CD4-positive, CD25-positive, alpha-beta regulatory T cell (primary cell): ENCODE data around the gene MRPS6. TPM values are rescaled to one million over a fixed set of nuclear protein-coding genes. Genes with fewer than 3 reads are reported as not detected.

Experiments used
- ATAC-seq, 2 donors: fragments of 150-1000 bp; cut with Tn5 transposase; one replicate each; pipeline ENCODE4 v1.10.0; 2021; ENCODE audit warnings: low read depth in 2 of 2, moderate number of reproducible peaks in 2 of 2, moderate library complexity in 1 of 2
- DNase-seq, 3 donors: peaks; one replicate each; pipeline versions ENCODE4 v3.0.0 to v3.0.0-alpha.2; 2012 to 2022; ENCODE audit warnings: mixed read lengths in 1 of 3
- H3K27ac ChIP-seq: one replicate; pipeline ENCODE4 v1.7.0; 2013; ENCODE audit warnings: mild to moderate bottlenecking, low read length; ENCODE audit not compliant: insufficient read depth, poor library complexity, severe bottlenecking
- H3K27me3 ChIP-seq: one replicate; pipeline ENCODE4 v1.7.0; 2013; ENCODE audit warnings: low read length; ENCODE audit not compliant: control insufficient read depth, insufficient read depth
- H3K36me3 ChIP-seq: one replicate; pipeline ENCODE4 v1.7.0; 2013; ENCODE audit warnings: mild to moderate bottlenecking, low read length, moderate library complexity; ENCODE audit not compliant: control insufficient read depth, insufficient read depth
- H3K4me1 ChIP-seq: 2 replicates; pipeline ENCODE4 v1.7.0; 2013; ENCODE audit warnings: mild to moderate bottlenecking, low read length; ENCODE audit not compliant: insufficient read depth, control insufficient read depth, poor library complexity, severe bottlenecking
- H3K4me3 ChIP-seq: one replicate; pipeline ENCODE4 v1.7.0; 2013; ENCODE audit warnings: low read depth, mild to moderate bottlenecking, low read length, moderate library complexity
- H3K9me3 ChIP-seq, 2 experiments: 1 replicate in 1 of 2; 2 replicates in 1 of 2; pipeline ENCODE4 v1.7.0; 2013; ENCODE audit warnings: low read length in 2 of 2, mild to moderate bottlenecking in 1 of 2, moderate library complexity in 1 of 2; ENCODE audit not compliant: control insufficient read depth in 2 of 2
- H3K27ac Mint-ChIP-seq, 3 donors: one replicate each; pipeline ENCODE4 v1.8.0; 2020 to 2022; ENCODE audit warnings: mild to moderate bottlenecking in 3 of 3, mixed read lengths in 3 of 3, moderate library complexity in 2 of 3
- H3K27me3 Mint-ChIP-seq: one replicate; pipeline ENCODE4 v1.8.0; 2022; ENCODE audit warnings: mild to moderate bottlenecking, mixed read lengths
- H3K36me3 Mint-ChIP-seq: one replicate; pipeline ENCODE4 v1.8.0; 2020; ENCODE audit warnings: mixed read lengths
- H3K4me1 Mint-ChIP-seq, 4 donors: one replicate each; pipeline ENCODE4 v1.8.0; 2020 to 2022; ENCODE audit warnings: mixed read lengths in 4 of 4, mild to moderate bottlenecking in 1 of 4
- H3K4me3 Mint-ChIP-seq, 4 donors: one replicate each; pipeline ENCODE4 v1.8.0; 2020 to 2022; ENCODE audit warnings: mild to moderate bottlenecking in 4 of 4, mixed read lengths in 4 of 4, moderate library complexity in 3 of 4
- H3K9me3 Mint-ChIP-seq, 7 donors: one replicate each; pipeline ENCODE4 v1.8.0; 2020 to 2022; ENCODE audit warnings: mixed read lengths in 7 of 7, mild to moderate bottlenecking in 3 of 7, moderate library complexity in 2 of 7
- polyA plus RNA-seq, 4 donors: library from polyadenylated mRNA; unstranded; fragments of 300-500 nt; fragmentation: Illumina TruSeq; gene quantifications; one replicate each; pipeline ENCODE4 v1.2.3, GENCODE V29; 2021
- total RNA-seq: library from RNA; stranded (reverse); gene quantifications from one replicate; pipeline ENCODE4 v1.2.3, GENCODE V29; 2022

Gene MRPS6
- total and polyA plus RNA-seq, 5 donors from 2014 or later, result 34.9 to 203 (median 184) TPM

DNA sequence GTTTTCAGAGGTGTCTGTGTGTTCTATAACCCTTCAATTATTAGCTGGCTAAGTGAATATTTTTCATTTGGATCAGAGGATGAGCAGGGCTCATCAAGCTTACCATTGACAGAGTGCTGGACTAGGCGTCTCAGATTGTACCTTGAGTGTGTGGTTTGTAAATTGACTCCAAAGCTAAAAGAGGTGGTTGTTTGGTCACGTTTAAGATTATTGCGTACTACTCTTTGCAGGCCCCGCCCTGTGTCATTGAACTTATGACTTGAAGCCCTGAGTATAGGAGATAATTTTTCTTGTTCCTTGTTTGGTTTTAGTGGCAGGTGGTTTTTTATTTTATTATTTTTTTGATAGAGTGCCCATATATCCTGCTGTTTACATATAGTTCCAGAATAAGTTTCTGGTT, 17.7 kb downstream of the MRPS6 start:
- Mint-ChIP-seq H3K27ac (peak overlapping the region in 2 of 3 donors; percentile 22 to 47), H3K27me3 (no peaks in the 10 kb centered on the region), H3K36me3 (peaks cover 17% of the 10 kb centered on the region), H3K4me3 (peak overlapping the region in 2 of 4 donors; percentile 8 to 27), H3K9me3 (peaks cover 0 to under 1% (median 0%) of the 10 kb centered on the region in 7 donors), H3K4me1 (peaks cover 43 to 60% (median 48%) of the 10 kb centered on the region in 4 donors)
- Histone ChIP-seq H3K36me3 (peaks cover 19% of the 10 kb centered on the region), H3K9me3 (no peaks in the 10 kb centered on the region), H3K27me3 (no peaks in the 10 kb centered on the region), H3K4me1 (peaks cover 57% of the 10 kb centered on the region), H3K27ac (no peak overlapping the region), H3K4me3 (no peak overlapping the region)
- ATAC-seq, result no peak
- no peak for DNase-seq

DNA sequence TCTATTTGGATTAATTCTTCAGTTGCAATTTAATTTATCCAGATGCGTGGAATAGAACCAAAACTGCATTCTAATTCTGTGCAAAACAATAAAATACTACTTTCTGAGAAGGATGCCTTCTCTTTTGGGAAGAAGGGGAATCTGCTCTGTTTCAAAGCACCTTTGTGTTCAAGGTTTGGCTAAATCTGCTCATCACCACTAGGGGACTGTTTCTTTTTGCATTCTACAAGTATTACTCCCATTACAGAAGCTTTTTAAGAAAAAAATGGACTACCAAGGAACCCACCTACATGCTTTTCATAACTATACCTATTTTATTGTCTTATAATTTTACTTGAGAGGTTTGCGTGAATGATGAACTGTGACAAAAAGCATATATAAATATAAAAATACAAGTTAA, 18.2 kb downstream of the MRPS6 start:
- Mint-ChIP-seq H3K4me1 (peaks cover 43 to 65% (median 48%) of the 10 kb centered on the region in 4 donors), H3K9me3 (no peaks in the 10 kb centered on the region), H3K4me3 (peak overlapping the region in 1 of 4 donors; percentile 1), H3K27me3 (no peaks in the 10 kb centered on the region), H3K27ac (peak overlapping the region in 2 of 3 donors; percentile 47 to 56), H3K36me3 (peaks cover 21% of the 10 kb centered on the region)
- ATAC-seq (no peak), DNase-seq (no peak)
- Histone ChIP-seq H3K36me3 (peaks cover 25% of the 10 kb centered on the region), H3K27me3 (no peaks in the 10 kb centered on the region), H3K4me1 (peaks cover 52% of the 10 kb centered on the region), H3K9me3 (no peaks in the 10 kb centered on the region), H3K4me3 (no peak overlapping the region), H3K27ac (no peak overlapping the region)

DNA sequence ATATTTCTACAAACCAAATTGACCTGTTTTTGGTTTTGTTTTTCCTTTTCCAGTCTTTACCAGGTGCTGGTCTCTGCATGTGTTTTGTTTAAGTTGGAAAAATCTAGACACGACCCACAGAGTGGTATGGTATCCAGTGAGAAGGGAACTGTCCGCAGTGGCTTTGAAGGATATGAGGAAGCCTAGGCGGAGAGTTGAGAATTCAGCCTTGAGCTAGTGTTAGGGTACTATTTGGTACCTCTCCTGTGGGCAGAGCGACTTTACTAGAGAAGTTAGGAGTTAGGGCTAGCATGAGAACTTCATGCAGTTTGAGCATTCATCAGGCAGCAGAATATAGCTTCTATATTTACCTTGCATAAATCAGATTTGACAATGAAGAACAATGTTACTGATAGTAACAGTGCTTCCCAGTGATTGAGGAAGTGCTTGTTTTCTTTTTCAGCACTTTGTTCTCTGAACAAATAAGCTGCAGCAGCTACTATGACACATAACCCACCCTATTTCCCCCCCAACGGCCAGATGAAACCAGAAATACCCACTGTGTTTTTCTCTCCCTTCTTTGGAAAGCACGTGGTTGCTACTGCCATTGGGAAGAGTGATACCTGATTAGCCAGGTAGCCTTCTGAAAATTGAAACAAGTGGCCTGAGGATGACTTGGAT, 19.0 kb downstream of the MRPS6 start:
- H3K4me3 ChIP-seq, result peak overlapping the region; percentile 16
- peaks cover 29% of the 10 kb centered on the region for H3K36me3 Mint-ChIP-seq
- no peak overlapping the region for H3K27ac ChIP-seq
- H3K9me3 Mint-ChIP-seq, result no peaks in the 10 kb centered on the region
- H3K9me3 ChIP-seq, result no peaks in the 10 kb centered on the region
- H3K27me3 Mint-ChIP-seq, result no peaks in the 10 kb centered on the region
- no peaks in the 10 kb centered on the region for H3K27me3 ChIP-seq
- peak; percentile 40 to 71 for ATAC-seq
- H3K36me3 ChIP-seq, result peaks cover 28% of the 10 kb centered on the region
- H3K4me3 Mint-ChIP-seq, result peak overlapping the region in 3 of 4 donors; percentile 17 to 38 (median 36)
- H3K4me1 Mint-ChIP-seq, result peaks cover 44 to 73% (median 53%) of the 10 kb centered on the region in 4 donors
- peaks cover 44% of the 10 kb centered on the region for H3K4me1 ChIP-seq
- DNase-seq, result peak in 2 of 3 donors; percentile 12 to 40
- peak overlapping the region; percentile 12 to 74 (median 55) for H3K27ac Mint-ChIP-seq

DNA sequence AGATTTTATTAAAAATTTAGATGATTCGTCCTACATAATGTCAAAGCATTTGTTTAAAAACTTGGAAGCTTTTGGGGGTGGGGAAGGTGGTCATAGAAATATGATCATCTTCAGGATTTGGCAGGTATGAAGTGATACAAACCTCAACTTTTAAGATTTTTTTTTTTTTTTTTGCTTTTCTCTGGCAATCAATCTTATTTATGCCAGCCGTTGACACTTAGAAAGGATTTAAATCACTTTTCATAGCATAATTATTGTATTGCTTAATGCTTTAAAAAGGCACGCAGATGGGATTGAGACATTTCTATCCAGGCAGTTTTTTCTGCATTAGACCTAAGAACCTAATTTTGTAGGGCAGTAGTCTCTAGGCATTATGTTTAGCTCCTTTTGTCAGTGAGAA, 19.7 kb downstream of the MRPS6 start:
- Histone ChIP-seq H3K9me3 (no peaks in the 10 kb centered on the region), H3K36me3 (peaks cover 26% of the 10 kb centered on the region), H3K27me3 (no peaks in the 10 kb centered on the region), H3K27ac (no peak overlapping the region), H3K4me1 (peaks cover 38% of the 10 kb centered on the region), H3K4me3 (peak overlapping the region; percentile 16)
- H3K9me3 Mint-ChIP-seq, result no peaks in the 10 kb centered on the region
- DNase-seq (no peak), ATAC-seq (no peak)
- no peaks in the 10 kb centered on the region for H3K27me3 Mint-ChIP-seq
- H3K4me1 Mint-ChIP-seq, result peaks cover 47 to 80% (median 58%) of the 10 kb centered on the region in 4 donors
- peaks cover 34% of the 10 kb centered on the region for H3K36me3 Mint-ChIP-seq
- H3K27ac Mint-ChIP-seq, result peak overlapping the region in 2 of 3 donors; percentile 55 to 74
- peak overlapping the region in 1 of 4 donors; percentile 15 for H3K4me3 Mint-ChIP-seq

DNA sequence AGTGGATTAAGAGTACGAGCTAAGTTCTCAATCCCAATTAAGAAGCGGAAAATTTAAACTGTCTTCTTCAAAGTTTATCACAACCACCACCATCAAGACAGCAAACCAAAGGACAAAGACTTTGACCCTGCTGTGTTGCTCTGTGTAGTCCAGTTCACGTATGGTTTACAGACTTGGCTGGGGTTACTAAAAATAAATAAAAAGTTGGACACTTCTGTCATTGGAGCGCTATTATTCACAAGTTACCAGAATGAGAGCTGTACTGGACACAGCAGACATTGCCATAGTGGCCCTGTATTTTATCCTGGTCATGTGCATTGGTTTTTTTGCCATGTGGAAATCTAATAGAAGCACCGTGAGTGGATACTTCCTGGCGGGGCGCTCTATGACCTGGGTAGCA, 21.6 kb downstream of the MRPS6 start:
- DNase-seq, result no peak
- H3K4me1 Mint-ChIP-seq, result peaks cover 58 to 90% (median 65%) of the 10 kb centered on the region in 4 donors
- H3K4me3 Mint-ChIP-seq, result no peak overlapping the region
- H3K27me3 Mint-ChIP-seq, result no peaks in the 10 kb centered on the region
- ATAC-seq, result no peak
- no peak overlapping the region for H3K27ac Mint-ChIP-seq
- H3K36me3 ChIP-seq, result peaks cover 26% of the 10 kb centered on the region
- H3K36me3 Mint-ChIP-seq, result peaks cover 38% of the 10 kb centered on the region
- no peaks in the 10 kb centered on the region for H3K9me3 Mint-ChIP-seq
- no peaks in the 10 kb centered on the region for H3K9me3 ChIP-seq
- H3K4me1 ChIP-seq, result peaks cover 23% of the 10 kb centered on the region
- H3K27ac ChIP-seq, result no peak overlapping the region
- H3K27me3 ChIP-seq, result no peaks in the 10 kb centered on the region
- H3K4me3 ChIP-seq, result no peak overlapping the region

DNA sequence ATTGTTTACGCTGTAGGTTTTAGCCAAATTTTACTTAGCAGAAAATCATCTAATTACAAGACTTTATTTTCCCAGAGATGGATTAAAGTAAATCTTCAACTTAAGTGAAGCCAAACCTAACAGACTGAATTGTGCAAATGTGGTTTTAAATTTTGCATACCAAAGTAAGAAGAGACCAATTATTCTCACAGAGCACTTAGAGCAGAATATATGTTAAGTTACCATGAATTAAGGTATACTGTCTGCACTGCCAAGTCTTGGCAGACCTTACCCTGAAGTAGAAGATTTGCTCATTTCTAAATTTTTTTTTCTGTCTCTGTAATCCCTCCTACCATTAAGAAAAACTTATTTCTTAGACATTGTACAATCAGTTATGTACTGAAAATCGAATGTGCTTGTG, 24.1 kb downstream of the MRPS6 start:
- DNase-seq, result no peak
- H3K36me3 ChIP-seq, result peaks cover 27% of the 10 kb centered on the region
- no peaks in the 10 kb centered on the region for H3K27me3 ChIP-seq
- no peaks in the 10 kb centered on the region for H3K9me3 ChIP-seq
- ATAC-seq, result no peak
- Mint-ChIP-seq H3K27ac (no peak overlapping the region), H3K36me3 (peaks cover 41% of the 10 kb centered on the region), H3K9me3 (no peaks in the 10 kb centered on the region), H3K27me3 (no peaks in the 10 kb centered on the region), H3K4me3 (no peak overlapping the region), H3K4me1 (peaks cover 50 to 92% (median 57%) of the 10 kb centered on the region in 4 donors)
- H3K4me3 ChIP-seq, result no peak overlapping the region
- no peak overlapping the region for H3K27ac ChIP-seq
- H3K4me1 ChIP-seq, result peaks cover 5% of the 10 kb centered on the region

DNA sequence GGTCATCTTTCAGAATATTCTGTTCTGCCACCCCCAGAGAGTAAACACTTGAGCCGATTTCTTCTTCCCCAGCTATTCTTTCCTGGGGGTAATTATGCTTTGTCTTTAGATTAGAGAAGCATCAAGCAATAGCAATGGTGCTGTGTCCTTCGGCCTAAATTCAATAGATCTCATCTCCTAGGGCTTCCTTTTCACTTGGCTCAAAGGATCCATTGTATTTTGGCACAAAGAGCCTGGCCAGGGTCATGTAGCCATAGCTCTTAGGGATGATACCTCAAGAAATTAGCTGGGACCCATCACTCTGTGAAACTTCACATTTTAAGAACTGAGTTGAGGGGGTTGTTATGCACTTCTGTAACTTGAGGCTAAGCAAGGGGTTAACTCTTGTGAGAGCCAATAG, 27.0 kb downstream of the MRPS6 start:
- peak overlapping the region in 1 of 4 donors; percentile 23 for H3K4me3 Mint-ChIP-seq
- peaks cover 48 to 92% (median 63%) of the 10 kb centered on the region in 4 donors for H3K4me1 Mint-ChIP-seq
- H3K27me3 Mint-ChIP-seq, result no peaks in the 10 kb centered on the region
- Histone ChIP-seq H3K27ac (no peak overlapping the region), H3K9me3 (no peaks in the 10 kb centered on the region), H3K4me3 (no peak overlapping the region), H3K4me1 (no peaks in the 10 kb centered on the region), H3K27me3 (no peaks in the 10 kb centered on the region), H3K36me3 (peaks cover 26% of the 10 kb centered on the region)
- no peak for DNase-seq
- ATAC-seq, result no peak
- H3K27ac Mint-ChIP-seq, result no peak overlapping the region
- no peaks in the 10 kb centered on the region for H3K9me3 Mint-ChIP-seq
- peaks cover 39% of the 10 kb centered on the region for H3K36me3 Mint-ChIP-seq

DNA sequence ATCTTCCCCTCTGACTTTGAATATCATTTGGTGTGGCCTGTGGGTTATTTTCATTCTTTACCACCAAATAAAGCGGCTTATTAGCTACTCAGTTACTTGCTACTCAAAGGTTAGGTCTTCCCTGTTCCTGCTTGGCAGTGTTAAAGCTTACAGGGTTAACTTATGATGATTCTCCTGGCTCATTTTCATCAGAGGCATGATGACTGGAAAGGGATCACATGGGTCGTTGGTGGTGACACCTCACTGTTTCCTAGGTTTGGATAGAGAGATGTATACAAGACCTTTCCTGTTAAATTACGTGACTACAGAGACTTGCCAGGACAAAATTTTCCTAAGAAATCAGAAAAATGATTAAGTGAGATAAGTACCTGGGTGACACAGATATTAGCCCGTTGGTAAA, 27.4 kb downstream of the MRPS6 start:
- Mint-ChIP-seq H3K27ac (no peak overlapping the region), H3K4me3 (no peak overlapping the region), H3K27me3 (no peaks in the 10 kb centered on the region), H3K4me1 (peaks cover 43 to 91% (median 63%) of the 10 kb centered on the region in 4 donors), H3K9me3 (no peaks in the 10 kb centered on the region), H3K36me3 (peaks cover 39% of the 10 kb centered on the region)
- Histone ChIP-seq H3K27me3 (no peaks in the 10 kb centered on the region), H3K4me3 (no peak overlapping the region), H3K36me3 (peaks cover 22% of the 10 kb centered on the region), H3K4me1 (no peaks in the 10 kb centered on the region), H3K9me3 (no peaks in the 10 kb centered on the region), H3K27ac (no peak overlapping the region)
- no peak for ATAC-seq
- DNase-seq, result no peak
